HG03521 (cell line): ENCODE results near the gene GRIP2.

Experiments used
- ATAC-seq: cut with Tn5 transposase; IDR thresholded peaks from one replicate; pipeline ENCODE4 v1.9.1; 2021; ENCODE audit warnings: mild to moderate bottlenecking, moderate library complexity; ENCODE audit not compliant: unreplicated experiment

The GRIP2 gene

DNA sequence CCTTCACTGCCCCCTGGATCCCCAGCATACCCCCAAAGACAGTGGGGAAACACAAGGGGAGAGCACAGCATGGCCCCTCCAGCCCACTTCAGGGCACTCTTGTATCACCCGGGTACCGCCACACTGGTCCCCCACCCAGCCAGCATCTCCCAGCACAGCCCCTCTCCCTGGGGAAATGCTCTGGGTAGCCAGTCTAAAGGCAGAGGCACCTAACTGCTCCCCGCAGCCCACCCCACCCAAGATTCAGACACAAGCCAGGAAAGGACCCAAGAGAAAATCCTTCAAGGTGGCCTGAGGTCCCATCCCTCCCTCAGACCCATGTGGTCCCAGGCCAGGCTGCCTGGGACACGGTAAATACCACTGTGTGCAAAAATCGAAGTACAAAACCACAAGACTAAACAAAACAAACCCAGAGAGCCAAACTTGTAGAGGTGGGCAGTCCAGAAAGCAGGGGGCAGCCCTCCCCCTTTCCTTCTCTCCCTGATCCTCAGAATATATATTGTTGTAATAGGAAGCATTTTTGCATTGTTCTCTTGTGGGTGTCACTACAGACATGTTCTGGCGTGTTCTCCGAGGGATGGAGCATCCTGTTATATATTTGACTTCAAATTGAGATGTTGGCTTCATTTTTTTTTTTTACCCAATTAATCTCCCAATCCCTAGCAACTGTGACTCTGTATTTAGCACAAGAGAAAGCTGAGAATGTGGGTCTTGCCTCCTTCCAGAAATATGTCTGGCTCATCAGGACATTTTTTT is 51.7 kb downstream of the GRIP2 start:
- no peak for ATAC-seq

DNA sequence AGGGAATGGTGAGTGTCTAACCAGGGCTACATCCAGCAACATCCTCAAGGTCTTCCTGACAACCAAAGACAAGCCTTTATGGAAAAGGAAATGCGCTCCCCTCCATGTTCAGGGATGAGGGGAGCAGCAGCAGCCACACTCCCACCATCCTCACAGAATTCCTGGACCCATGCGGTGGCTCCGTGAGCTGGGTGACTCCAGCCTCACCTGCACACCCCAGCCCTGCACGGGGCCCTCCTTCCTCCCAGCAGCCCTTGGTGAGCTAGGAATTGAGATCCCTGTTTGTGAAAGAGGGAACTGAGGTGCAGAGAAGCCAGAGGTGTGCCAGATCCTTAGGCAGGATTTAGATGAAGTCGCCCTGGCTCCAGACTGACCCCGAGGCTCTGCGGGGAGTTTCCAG is 52.3 kb downstream of the GRIP2 start:
- ATAC-seq, result no peak

DNA sequence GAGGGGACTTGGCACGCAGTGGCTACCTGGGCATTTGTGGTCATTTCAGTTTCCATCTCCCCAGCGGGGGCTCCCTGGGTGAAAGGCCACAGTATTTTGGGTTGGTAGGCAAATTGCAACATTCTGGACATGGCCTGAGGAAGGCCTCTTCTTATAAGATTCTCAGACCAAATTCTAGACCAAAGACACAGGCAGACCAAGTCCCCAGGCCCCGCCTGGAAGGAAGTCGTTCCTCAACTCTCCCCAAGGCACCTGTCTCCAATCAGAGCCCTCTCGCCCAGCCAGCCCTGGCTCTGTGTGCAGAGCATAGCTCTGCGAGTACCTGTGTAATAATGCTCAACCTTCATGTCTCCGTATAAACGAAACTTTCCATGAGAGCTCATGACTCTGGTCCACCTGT is 53.1 kb downstream of the GRIP2 start:
- ATAC-seq, result no peak

DNA sequence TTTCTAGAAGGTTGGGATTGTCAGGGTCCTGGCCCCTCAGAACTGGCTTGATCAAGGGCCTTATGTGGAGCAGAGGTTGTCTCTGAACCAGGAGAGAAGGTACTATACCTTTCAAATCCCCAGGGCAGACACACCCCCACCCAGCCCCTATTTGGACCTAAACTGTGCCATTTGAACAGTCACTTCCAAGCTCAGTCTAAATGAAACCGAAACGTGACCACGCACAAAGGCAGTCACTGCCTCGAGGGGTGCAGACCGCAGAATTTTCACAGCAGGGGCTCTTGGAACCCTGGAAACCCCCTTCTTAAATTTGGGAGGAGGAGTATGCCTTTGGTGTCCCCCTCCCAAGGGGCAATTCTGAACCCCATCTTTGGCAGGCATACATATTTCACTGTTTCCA is 53.7 kb downstream of the GRIP2 start:
- ATAC-seq, result no peak

DNA sequence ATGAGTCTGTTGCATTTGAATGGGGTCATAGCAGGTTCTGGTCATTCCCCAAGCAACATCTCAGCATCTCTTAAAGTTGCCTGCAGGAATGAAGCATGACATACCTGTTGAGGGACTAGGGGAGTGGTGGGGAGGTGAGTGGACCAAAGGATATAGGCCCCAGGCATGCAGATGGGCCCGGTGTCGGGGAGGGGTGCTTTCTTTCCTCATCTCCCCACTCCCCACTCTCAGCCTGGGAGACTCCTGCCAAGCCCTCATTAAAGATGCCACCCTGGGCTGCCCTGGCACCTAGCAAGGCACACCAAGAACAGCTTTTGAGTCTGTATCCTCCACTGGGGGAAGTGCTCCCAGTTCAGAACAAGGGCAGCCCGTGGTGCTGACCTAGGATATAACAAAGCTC is 54.2 kb downstream of the GRIP2 start:
- no peak for ATAC-seq

DNA sequence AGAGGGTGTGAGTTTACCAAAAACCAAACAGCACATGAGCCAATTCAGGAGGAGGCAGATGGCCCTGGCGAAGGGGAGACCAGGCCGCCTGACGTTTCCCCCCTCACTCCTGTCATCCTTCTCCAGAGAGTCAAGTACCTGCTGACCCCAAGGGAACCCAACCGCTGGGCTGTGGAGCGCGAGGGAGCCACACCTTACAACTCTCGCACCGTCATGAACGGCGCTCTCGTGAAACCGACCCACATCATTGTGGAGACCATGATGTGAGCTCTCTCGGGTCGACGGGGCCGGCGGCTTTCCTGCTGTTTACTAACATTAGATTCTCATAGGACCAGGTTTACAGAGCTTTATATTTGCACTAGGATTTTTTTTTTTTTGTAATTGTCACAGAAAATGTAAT is 55.4 kb downstream of the GRIP2 start:
- no peak for ATAC-seq

DNA sequence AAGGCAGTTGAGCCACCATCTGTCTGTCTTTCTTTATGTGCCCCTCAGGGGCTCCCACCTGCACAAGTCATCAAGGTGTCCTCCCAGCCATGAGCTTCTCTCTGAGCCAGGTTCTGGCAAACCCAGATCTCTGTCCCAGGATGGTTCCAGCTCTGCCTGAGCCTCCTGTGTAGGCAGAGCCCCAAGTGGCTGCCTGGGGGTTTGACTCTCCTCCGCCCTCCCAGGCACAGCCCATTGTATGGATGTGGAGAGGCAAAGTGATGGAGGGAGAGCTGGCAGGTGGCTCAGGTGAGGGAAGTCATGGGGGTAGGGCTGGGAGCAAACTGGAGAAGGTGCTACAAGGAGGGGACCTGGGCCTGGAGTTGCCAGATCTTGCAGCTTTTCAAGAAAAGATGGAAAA is 56.9 kb downstream of the GRIP2 start:
- ATAC-seq, result no peak

GRCh38 chr3:14482271-14482721 is 57.8 kb downstream of the GRIP2 start:
- no peak for ATAC-seq

DNA sequence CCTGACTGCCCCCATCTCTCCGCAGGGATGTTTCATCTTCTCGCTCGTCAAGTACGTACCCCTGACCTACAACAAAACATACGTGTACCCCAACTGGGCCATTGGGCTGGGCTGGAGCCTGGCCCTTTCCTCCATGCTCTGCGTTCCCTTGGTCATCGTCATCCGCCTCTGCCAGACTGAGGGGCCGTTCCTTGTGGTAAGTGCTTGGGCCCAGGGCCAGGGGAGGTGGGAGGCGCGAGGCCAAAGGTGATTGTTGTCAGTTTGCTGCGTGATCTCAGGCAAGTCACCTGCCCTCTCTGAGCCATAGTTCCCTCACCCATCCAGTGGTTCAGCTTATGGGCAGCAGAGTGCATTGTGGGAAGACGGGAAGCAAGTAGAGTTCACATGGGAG is 58.5 kb downstream of the GRIP2 start:
- no peak for ATAC-seq

DNA sequence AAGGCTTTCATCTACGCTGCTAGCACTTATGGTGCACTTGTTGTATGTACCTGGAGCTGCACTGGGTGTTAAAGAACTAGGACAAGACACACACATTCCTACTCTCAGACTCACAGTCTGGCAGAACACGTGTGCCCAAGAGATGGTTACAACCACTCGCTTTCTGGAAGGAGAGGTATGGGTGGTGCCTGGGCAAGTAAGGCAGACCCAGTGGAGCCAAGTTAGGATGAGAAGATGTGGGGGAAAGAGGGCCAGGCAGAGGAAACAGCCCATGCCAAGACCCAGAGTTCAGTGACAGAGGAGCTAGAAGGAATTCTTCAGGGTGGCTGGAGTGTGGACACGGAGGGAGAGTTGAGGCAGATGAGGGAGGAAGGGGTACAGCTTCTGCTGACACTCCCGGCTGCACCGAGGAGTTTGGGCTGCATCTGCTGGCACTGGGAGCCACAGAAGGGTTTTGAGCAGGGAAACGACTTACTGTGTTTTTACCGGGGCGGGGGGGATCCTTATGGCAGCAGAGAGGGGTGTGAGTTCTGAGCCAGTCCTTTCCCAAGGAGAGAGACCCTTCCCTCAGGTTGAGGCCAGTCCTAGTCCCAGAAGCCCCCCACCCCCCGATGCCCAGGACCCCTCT is 59.0 kb downstream of the GRIP2 start:
- no peak for ATAC-seq

DNA sequence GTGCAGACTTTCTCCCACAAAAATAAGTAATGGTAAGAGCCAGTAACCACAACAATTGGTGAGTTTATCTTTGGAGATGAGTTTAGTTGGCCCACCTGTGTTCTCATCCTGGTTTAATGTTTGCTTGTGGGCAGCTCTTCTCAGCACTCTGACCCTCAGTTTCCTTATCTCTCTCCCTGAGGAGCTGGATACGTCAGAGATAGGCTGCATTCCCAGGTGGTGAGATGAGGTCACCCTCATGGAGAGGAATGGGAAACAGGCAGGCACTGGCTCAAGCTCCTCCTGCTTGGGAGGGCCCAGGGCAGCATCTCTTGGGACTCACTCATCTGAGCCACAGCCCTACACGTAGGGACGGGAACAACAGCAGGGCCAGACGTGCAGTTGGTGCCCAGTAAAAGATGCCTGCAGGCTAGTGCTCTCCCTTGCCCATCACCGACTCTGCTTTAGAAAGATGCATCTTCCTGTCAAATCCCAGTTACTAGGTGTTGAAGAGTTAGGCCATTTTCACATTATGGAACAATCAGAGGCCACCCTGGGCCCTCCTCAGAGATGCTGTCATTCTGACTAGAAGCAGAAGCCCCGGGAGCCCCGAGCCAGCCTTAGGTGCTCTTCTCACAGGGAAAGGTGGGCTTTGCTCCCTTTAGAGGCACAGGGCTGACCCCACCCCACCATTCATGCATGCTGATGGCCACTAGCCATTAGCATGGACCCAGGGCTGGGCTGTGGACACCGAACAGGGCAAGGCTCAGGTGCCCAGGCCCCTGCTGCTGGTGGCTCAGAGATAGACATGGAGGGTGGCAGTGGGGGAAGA is 59.7 kb downstream of the GRIP2 start:
- ATAC-seq, result no peak

DNA sequence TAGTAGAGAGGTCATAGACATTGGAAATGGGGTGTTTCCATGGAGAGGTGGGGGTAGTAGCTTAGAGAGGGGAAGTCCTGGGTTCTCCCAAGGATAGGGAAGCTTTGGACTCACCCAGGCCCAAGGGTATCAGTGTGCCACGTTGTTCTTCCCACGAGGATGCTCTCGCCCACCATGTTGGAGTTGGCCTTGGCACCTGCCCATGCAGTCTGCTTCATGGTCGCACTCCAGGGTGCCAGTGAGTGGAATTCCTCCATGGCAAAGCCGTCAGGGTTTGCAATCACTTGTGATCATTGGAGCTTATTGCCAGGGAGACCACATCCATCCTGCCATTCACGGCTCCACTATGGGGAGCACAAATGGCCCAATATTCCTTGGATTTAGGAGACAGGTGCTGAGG is 60.6 kb downstream of the GRIP2 start:
- ATAC-seq, result no peak

GRCh38 chr3:14478956-14479550 is 61.1 kb downstream of the GRIP2 start:
- ATAC-seq, result no peak

DNA sequence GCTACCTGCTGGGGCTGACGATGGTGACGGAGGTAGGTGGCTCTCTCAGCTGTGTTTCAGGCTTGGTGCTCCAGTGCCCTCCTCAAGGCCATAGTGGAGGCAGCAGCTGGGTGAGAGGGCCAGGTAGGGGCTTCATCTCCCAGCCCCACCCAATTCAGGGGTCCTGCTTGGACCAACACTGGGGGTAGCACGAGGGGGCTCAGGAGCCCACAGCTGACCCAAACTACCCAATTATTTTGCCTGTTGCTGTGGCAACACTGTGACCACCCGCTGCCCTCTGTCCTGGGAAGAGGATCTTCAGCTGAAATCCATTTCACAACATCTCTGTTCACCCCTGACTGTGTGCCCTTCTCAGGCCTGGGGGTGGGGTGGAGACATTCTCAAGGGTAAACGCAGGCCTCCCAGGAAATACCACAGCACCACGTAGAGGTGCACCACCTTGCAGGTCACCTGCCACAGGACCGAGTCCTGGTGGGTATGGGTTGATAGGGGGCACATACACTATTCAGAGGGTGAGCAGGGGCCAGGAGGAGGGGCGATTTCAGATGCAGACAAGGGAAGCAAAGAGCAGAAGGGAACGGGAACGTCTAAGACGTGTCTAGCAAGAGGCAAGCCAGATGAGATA is 62.7 kb downstream of the GRIP2 start:
- ATAC-seq, result no peak

- ATAC-seq, result no peak
Measured at GRCh38 chr3:14476583-14477265, 63.4 kb downstream of the GRIP2 start.

DNA sequence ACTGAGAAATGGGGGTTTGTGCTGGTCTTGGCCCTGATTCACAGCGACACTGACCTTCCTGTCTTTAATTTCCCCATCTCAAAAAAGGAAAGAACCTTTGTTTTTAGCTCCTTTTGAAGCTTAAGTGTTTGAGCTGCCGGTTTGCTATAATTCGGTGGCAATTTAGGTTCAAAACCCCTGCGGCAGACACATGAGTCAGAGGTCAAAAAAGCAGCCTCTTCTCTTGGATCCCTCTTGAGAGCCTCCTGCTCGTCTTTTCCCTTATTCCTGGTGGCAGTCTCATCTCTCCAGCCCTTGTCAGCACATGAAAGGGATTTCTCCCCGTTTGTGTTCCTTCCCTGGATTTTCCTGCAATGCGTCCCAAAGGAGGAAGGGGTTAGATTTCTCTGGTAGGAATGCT is 64.5 kb downstream of the GRIP2 start:
- ATAC-seq, result no peak

GRCh38 chr3:14474363-14475081 is 65.6 kb downstream of the GRIP2 start:
- no peak for ATAC-seq

- no peak for ATAC-seq
Measured at GRCh38 chr3:14473411-14473891, 66.7 kb downstream of the GRIP2 start.

DNA sequence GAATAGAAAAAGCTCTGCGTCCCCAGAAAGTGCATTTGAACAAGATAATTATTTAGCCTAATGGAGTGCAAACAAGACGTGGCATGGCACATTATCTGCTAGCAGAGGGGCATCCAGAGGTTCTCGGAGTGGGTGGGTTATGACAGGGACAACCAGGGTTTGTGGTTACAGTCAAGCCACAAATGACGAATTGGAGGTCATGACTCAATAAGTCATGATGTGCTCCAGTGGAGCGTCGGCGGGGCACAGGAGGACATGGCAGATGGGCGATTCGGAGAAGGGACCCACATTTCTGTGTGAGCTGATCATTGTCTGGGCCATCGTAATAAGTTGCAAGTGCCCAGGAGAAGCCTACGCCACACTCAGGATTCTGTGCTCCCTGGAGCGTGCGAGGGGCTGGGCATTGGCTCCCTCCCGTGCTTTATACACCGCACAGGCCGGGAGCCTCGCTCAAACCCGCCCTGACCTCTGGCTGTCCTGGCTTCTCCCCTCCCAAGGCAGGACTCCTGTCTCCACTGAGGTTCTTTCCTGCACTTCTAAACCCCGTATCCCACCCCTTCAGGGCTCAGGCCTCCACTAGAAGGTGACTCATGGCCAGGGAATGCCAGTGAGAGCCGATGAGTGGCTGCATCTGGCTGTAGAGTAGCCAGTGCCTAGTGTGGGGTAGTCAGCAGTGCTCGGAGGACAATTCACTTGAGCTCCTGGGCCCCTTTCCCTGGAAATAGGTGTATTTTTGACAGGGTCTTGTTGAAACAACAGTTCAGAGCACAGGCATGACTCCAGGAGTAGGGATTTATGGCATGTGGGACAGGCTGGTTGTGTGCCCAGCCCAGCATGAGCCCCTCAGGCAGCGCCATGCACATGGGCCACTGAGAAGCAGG is 67.4 kb downstream of the GRIP2 start:
- no peak for ATAC-seq
